HCT116 (cell line): ENCODE data around the gene RASA2. TPM values are rescaled to one million over a fixed set of nuclear protein-coding genes. Genes with fewer than 3 reads are reported as not detected.

Experiments
- ATAC-seq: fragments of 200-7000 bp; cut with Tn5 transposase; 2 replicates; pipeline ENCODE4 v1.9.1; 2020; ENCODE audit warnings: mild to moderate bottlenecking, moderate library complexity
- BruUV-seq: library from RNA; stranded (reverse); fragments of 400-500 nt; replicated peaks from 2 replicates; lab custom pipeline; 2021; lab: Mats Ljungman, UMichigan
- CTCF ChIA-PET: fragments of 300-600 bp; sonication (Branson Sonifier 250); formaldehyde crosslinking; loops from one replicate; lab custom pipeline; 2021; ENCODE audit warnings: antibody characterized with exemption; lab: Charles Lee
- POLR2A ChIA-PET: fragments of 300-600, 350-600 bp; sonication (Branson Sonifier 250); formaldehyde crosslinking; loops from one replicate; lab custom pipeline; 2021; ENCODE audit warnings: antibody characterized with exemption; lab: Charles Lee
- RAD21 ChIA-PET, 2 experiments: fragments of 300-600 bp; sonication (Branson Sonifier 250); formaldehyde crosslinking; loops; one replicate each; lab custom pipeline; 2023; ENCODE audit warnings: low total read pairs in 2 of 2; ENCODE audit not compliant: uncharacterized antibody in 2 of 2, unreplicated experiment in 2 of 2, low non-redundant PET in 1 of 2; lab: Charles Lee
- DNase-seq: peaks from one replicate; pipeline ENCODE4 v3.0.0-alpha.2; 2010; ENCODE audit warnings: low read depth, low spot score
- H2AFZ ChIP-seq: fragments of 200-600 bp; shearing (Covaris generic), sonication (generic); 2 replicates; pipeline ENCODE4 v1.6.1; 2017; ENCODE audit warnings: low read depth, mixed run types, mixed read lengths, antibody characterized with exemption, low read length; ENCODE audit not compliant: poor library complexity, severe bottlenecking
- H3K27ac ChIP-seq: 2 replicates; pipeline ENCODE4 v1.5.1; 2012; ENCODE audit warnings: low read depth, low read length
- H3K27me3 ChIP-seq: fragments of 200-600 bp; sonication (generic); 2 replicates; pipeline ENCODE4 v1.6.1; 2016; ENCODE audit warnings: mixed run types, low read length, mixed read lengths; ENCODE audit not compliant: insufficient read depth
- H3K36me3 ChIP-seq, 2 experiments: fragments of 200-500 bp in 1 of 2; fragments of 200-600 bp in 1 of 2; sonication (Bioruptor generic) in 1 of 2; sonication (generic) in 1 of 2; 2 replicates each; pipeline versions ENCODE4 v1.5.1 to v1.6.1; 2014 to 2016; ENCODE audit warnings: low read length in 2 of 2, inconsistent platforms in 1 of 2, mixed read lengths in 1 of 2, mixed run types in 1 of 2; ENCODE audit not compliant: insufficient read depth in 2 of 2, control insufficient read depth in 1 of 2
- H3K4me1 ChIP-seq, 2 experiments: fragments of 200-600 bp in 1 of 2; sonication (generic) in 1 of 2; 2 replicates each; pipeline versions ENCODE4 v1.5.1 to v1.6.1; 2012 to 2017; ENCODE audit warnings: low read length in 2 of 2, inconsistent platforms in 1 of 2, mild to moderate bottlenecking in 1 of 2, mixed read lengths in 1 of 2, mixed run types in 1 of 2, moderate library complexity in 1 of 2; ENCODE audit not compliant: insufficient read depth in 2 of 2, control insufficient read depth in 1 of 2
- H3K4me2 ChIP-seq: fragments of 200-600 bp; sonication (generic); 2 replicates; pipeline ENCODE4 v1.6.1; 2017; ENCODE audit warnings: mixed run types, low read length, mixed read lengths
- H3K4me3 ChIP-seq, 2 experiments: fragments of 200-600 bp in 1 of 2; sonication (generic) in 1 of 2; replicated peaks in 1 of 2; 2 replicates each; pipeline ENCODE4 v1.5.1; 2011 to 2016; ENCODE audit warnings: low read length in 2 of 2, control low read depth in 1 of 2, low read depth in 1 of 2, mild to moderate bottlenecking in 1 of 2, mixed read lengths in 1 of 2, mixed run types in 1 of 2
- H3K79me2 ChIP-seq: fragments of 200-600 bp; sonication (generic); 2 replicates; pipeline ENCODE4 v1.6.1; 2017; ENCODE audit warnings: mild to moderate bottlenecking, mixed run types, low read length, moderate library complexity, mixed read lengths; ENCODE audit not compliant: insufficient read depth
- H3K9ac ChIP-seq: fragments of 200-600 bp; sonication (generic); 2 replicates; pipeline ENCODE4 v1.6.1; 2016; ENCODE audit warnings: low read length, mixed read lengths
- H3K9me2 ChIP-seq: fragments of 200-600 bp; sonication (generic), shearing (Covaris generic); 2 replicates; pipeline ENCODE4 v1.6.1; 2017; ENCODE audit warnings: mixed run types, mild to moderate bottlenecking, moderate library complexity; ENCODE audit not compliant: insufficient read depth
- H3K9me3 ChIP-seq, 2 experiments: fragments of 200-500 bp in 1 of 2; fragments of 200-600 bp in 1 of 2; sonication (Bioruptor generic) in 1 of 2; sonication (generic) in 1 of 2; 2 replicates each; pipeline ENCODE4 v1.6.1; 2014 to 2017; ENCODE audit warnings: low read length in 2 of 2, mixed read lengths in 2 of 2, inconsistent platforms in 1 of 2, low read depth in 1 of 2, mild to moderate bottlenecking in 1 of 2, mixed run types in 1 of 2, moderate library complexity in 1 of 2; ENCODE audit not compliant: control insufficient read depth in 1 of 2, insufficient read depth in 1 of 2
- H4K20me1 ChIP-seq: fragments of 200-600 bp; sonication (generic), shearing (Covaris generic); 2 replicates; pipeline ENCODE4 v1.6.1; 2017; ENCODE audit warnings: mixed run types, mild to moderate bottlenecking, moderate library complexity; ENCODE audit not compliant: insufficient read depth
- CBX3 ChIP-seq: IDR thresholded peaks from 2 replicates; pipeline ENCODE4 v1.6.1; 2012; ENCODE audit warnings: low read depth
- CEBPB ChIP-seq: IDR thresholded peaks from 2 replicates; pipeline ENCODE4 v1.6.1; 2012; ENCODE audit warnings: low read depth
- CTCF ChIP-seq, 3 experiments: fragments of 200-600 bp in 1 of 3; sonication (generic) in 1 of 3; IDR thresholded peaks in 2 of 3; conservative IDR thresholded peaks in 1 of 3; 2 replicates each; pipeline ENCODE4 v1.5.1; 2012 to 2017; ENCODE audit warnings: low read depth in 2 of 3, low read length in 2 of 3, antibody characterized with exemption in 1 of 3, borderline replicate concordance in 1 of 3, control low read depth in 1 of 3, mild to moderate bottlenecking in 1 of 3, mixed read lengths in 1 of 3, mixed run types in 1 of 3, moderate library complexity in 1 of 3; ENCODE audit not compliant: insufficient read depth in 1 of 3
- ELF1 ChIP-seq: IDR thresholded peaks from 2 replicates; pipeline ENCODE4 v1.6.1; 2012; ENCODE audit warnings: low read depth, borderline replicate concordance
- EZH2 ChIP-seq: fragments of 200-600 bp; sonication (generic); IDR thresholded peaks from 2 replicates; pipeline ENCODE4 v1.6.1; 2017; ENCODE audit warnings: antibody characterized with exemption, mixed run types
- FOSL1 ChIP-seq: IDR thresholded peaks from 2 replicates; pipeline ENCODE4 v1.6.1; 2012; ENCODE audit warnings: low read depth
- POLR2AphosphoS5 ChIP-seq: IDR thresholded peaks from 2 replicates; pipeline ENCODE4 v1.6.1; 2011; ENCODE audit warnings: mild to moderate bottlenecking, low read depth, low read length, moderate library complexity
- RAD21 ChIP-seq: IDR thresholded peaks from 2 replicates; pipeline ENCODE4 v1.6.1; 2012; ENCODE audit warnings: low read depth, mild to moderate bottlenecking
- SIN3A ChIP-seq: IDR thresholded peaks from 2 replicates; pipeline ENCODE4 v1.6.1; 2012; ENCODE audit warnings: low read depth
- SP1 ChIP-seq: IDR thresholded peaks from 2 replicates; pipeline ENCODE4 v1.6.1; 2012; ENCODE audit warnings: low read depth
- SRF ChIP-seq: IDR thresholded peaks from 2 replicates; pipeline ENCODE4 v1.6.1; 2012; ENCODE audit warnings: low read depth
- TCF7L2 ChIP-seq: IDR thresholded peaks from 2 replicates; pipeline ENCODE4 v1.7.0; 2011; ENCODE audit warnings: borderline replicate concordance, inconsistent platforms; ENCODE audit not compliant: insufficient read depth, insufficient read length; ENCODE audit errors: extremely low read depth
- ZBTB33 ChIP-seq: IDR thresholded peaks from 2 replicates; pipeline ENCODE4 v1.6.1; 2011; ENCODE audit warnings: mild to moderate bottlenecking, low read length, moderate library complexity; ENCODE audit not compliant: insufficient replicate concordance; ENCODE audit errors: extremely low read depth
- ZFX ChIP-seq: fragments of 450-650 bp; IDR thresholded peaks from 2 replicates; pipeline ENCODE4 v1.6.1; 2017
- ZNF274 ChIP-seq: fragments of 200-500 bp; sonication (Bioruptor generic); IDR thresholded peaks from 2 replicates; pipeline ENCODE4 v1.6.1; 2014; ENCODE audit warnings: mild to moderate bottlenecking, low read depth, low read length, inconsistent platforms
- intact Hi-C: fragments of 100-400 bp; cut with micrococcal nuclease; formaldehyde crosslinking; loops from 2 replicates; pipeline ENCODE4 v1.10.0; 2022
- total RNA-seq: library from RNA; stranded (reverse); gene quantifications from one replicate; pipeline ENCODE4 v1.2.1, GENCODE V29; 2021; ENCODE audit not compliant: unreplicated experiment

The RASA2 gene
- total RNA-seq, 1 experiment from 2014 or later = 12.8 TPM

GRCh38 chr3:141466633-141467169 lies 20.1 kb upstream of the RASA2 start:
- POLR2A ChIA-PET = no interaction called here
- RAD21 ChIA-PET = no interaction called here

GRCh38 chr3:141469720-141470119 lies 17.1 kb upstream of the RASA2 start:
- Histone ChIP-seq H2AFZ (no peak overlapping the region), H3K4me1 (no peaks in the 10 kb centered on the region), H3K79me2 (no peaks in the 10 kb centered on the region), H3K9ac (no peak overlapping the region), H3K27me3 (no peaks in the 10 kb centered on the region), H3K9me2 (no peaks in the 10 kb centered on the region), H3K36me3 (no peaks in the 10 kb centered on the region), H3K4me2 (no peak overlapping the region), H3K27ac (no peak overlapping the region), H4K20me1 (no peaks in the 10 kb centered on the region), H3K4me3 (no peak overlapping the region), H3K9me3 (no peaks in the 10 kb centered on the region)
- intact Hi-C loops = loop anchor here (10.0 kb wide), 3 partner anchors 175 to 805 kb away; no protein-coding TSS in a partner anchor
- no peak for DNase-seq
- no peak for ATAC-seq
- BruUV-seq = no TSS peak
- TF ChIP-seq EZH2 (no peak), ZNF274 (no peak), SP1 (no peak), SRF (no peak), TCF7L2 (no peak), POLR2AphosphoS5 (no peak), CEBPB (no peak), CBX3 (no peak), ELF1 (no peak), CTCF (IDR thresholded peaks at IDR 0.05 in 2 of 3, conservative IDR thresholded peaks at IDR 0.05 in 1 of 3; ENCODE audit: borderline replicate concordance in 1 of 3, insufficient read depth in 1 of 3, low read depth in 2 of 3, low read length in 2 of 3) (no peak), ZBTB33 (no peak), FOSL1 (no peak), SIN3A (no peak), ZFX (no peak)
- ChIA-PET POLR2A (no interaction called here), CTCF (no interaction called here), RAD21 (no interaction called here)

More at GRCh38 chr3:141466633-141467169, 20.1 kb upstream of the RASA2 start:
- H3K4me2 ChIP-seq = no peak overlapping the region
- H4K20me1 ChIP-seq = no peaks in the 10 kb centered on the region
- DNase-seq = no peak
- no peaks in the 10 kb centered on the region for H3K36me3 ChIP-seq
- H3K27ac ChIP-seq = no peak overlapping the region
- H3K4me3 ChIP-seq = no peak overlapping the region
- H3K27me3 ChIP-seq = no peaks in the 10 kb centered on the region
- TF ChIP-seq POLR2AphosphoS5 = no peak
- TF ChIP-seq ZFX = no peak
- TF ChIP-seq RAD21 = no peak
- TF ChIP-seq CEBPB = no peak
- TF ChIP-seq ELF1 = no peak
- no peaks in the 10 kb centered on the region for H3K79me2 ChIP-seq
- BruUV-seq = no TSS peak
- peaks cover 0 to 3% of the 10 kb centered on the region in 2 experiments; a peak in 1 of 4 replicates for H3K9me3 ChIP-seq
- no peaks in the 10 kb centered on the region for H3K9me2 ChIP-seq
- no peak overlapping the region for H2AFZ ChIP-seq
- H3K4me1 ChIP-seq = no peaks in the 10 kb centered on the region
- no peak for ATAC-seq
- CTCF ChIA-PET = no interaction called here
- intact Hi-C loops = loop anchor here (10.0 kb wide), 3 partner anchors 178 to 808 kb away; no protein-coding TSS in a partner anchor
- H3K9ac ChIP-seq = no peak overlapping the region
